H7 (cell line): ENCODE data around the gene LGR4. TPM values are rescaled to one million over a fixed set of nuclear protein-coding genes. Genes with fewer than 3 reads are reported as not detected.
"Not testable (repeated sequence)": the region's sequence is repeated elsewhere in the genome, so short reads cannot be mapped to it uniquely, and the experiment has no call there.

Source experiments
- DNase-seq: peaks from one replicate; pipeline ENCODE4 v3.0.0; 2012
- H3K27me3 ChIP-seq: 2 replicates; pipeline ENCODE4 v1.6.0; 2011; ENCODE audit warnings: mild to moderate bottlenecking, low read length; ENCODE audit not compliant: control insufficient read depth, insufficient read depth
- H3K36me3 ChIP-seq: replicated peaks from 2 replicates; pipeline ENCODE4 v1.5.1; 2011; ENCODE audit warnings: low read length; ENCODE audit not compliant: control insufficient read depth, insufficient read depth
- H3K4me3 ChIP-seq: 2 replicates; pipeline ENCODE4 v1.5.1; 2011; ENCODE audit warnings: low read depth, mild to moderate bottlenecking, control low read depth, low read length, moderate library complexity; ENCODE audit not compliant: insufficient read depth
- total RNA-seq: library from RNA; depleted of rRNA; stranded (reverse); fragments of >200 nt; shearing (Covaris generic); gene quantifications from 2 replicates; pipeline ENCODE4 v1.2.3, GENCODE V29; 2014; rRNA removed

The LGR4 gene
- total RNA-seq = 51.1 and 77.6 TPM in 2 replicates

GRCh38 chr11:27472398-27473016, at the start of gene LGR4:
Gene LGR4 (minus strand): TSS chr11:27472790. CDS start chr11:27472302, 488 bp downstream.
- Histone ChIP-seq H3K4me3 (peak within 1 kb of the TSS; percentile 89), H3K36me3 (no peaks in the 10 kb centered on the region; the same call in 1 of the 2 replicates), H3K27me3 (no peaks in the 10 kb centered on the region)
- DNase-seq = peak; percentile 91

- Histone ChIP-seq H3K36me3 (no peaks in the 10 kb centered on the region), H3K4me3 (no peak overlapping the region), H3K27me3 (no peaks in the 10 kb centered on the region)
- no peak for DNase-seq
Measured at GRCh38 chr11:27520226-27520625, 47.6 kb upstream of the LGR4 start.

GRCh38 chr11:27518518-27518917, 45.9 kb upstream of the LGR4 start:
- no peaks in the 10 kb centered on the region for H3K27me3 ChIP-seq
- DNase-seq = no peak
- H3K4me3 ChIP-seq = no peak overlapping the region
- no peaks in the 10 kb centered on the region for H3K36me3 ChIP-seq

- H3K27me3 ChIP-seq, H3K36me3 ChIP-seq, DNase-seq, H3K4me3 ChIP-seq: not testable (repeated sequence)
Measured at GRCh38 chr11:27517490-27517889, 44.9 kb upstream of the LGR4 start.

GRCh38 chr11:27514558-27514957, 42.0 kb upstream of the LGR4 start:
- no peaks in the 10 kb centered on the region for H3K36me3 ChIP-seq
- no peak overlapping the region for H3K4me3 ChIP-seq
- H3K27me3 ChIP-seq = no peaks in the 10 kb centered on the region
- no peak for DNase-seq

GRCh38 chr11:27514076-27514475, 41.5 kb upstream of the LGR4 start:
- no peak for DNase-seq
- H3K27me3 ChIP-seq = no peaks in the 10 kb centered on the region
- no peak overlapping the region for H3K4me3 ChIP-seq
- no peaks in the 10 kb centered on the region for H3K36me3 ChIP-seq

GRCh38 chr11:27513389-27513788, 40.8 kb upstream of the LGR4 start:
- Histone ChIP-seq H3K36me3 (no peaks in the 10 kb centered on the region), H3K27me3 (no peaks in the 10 kb centered on the region), H3K4me3 (no peak overlapping the region)
- DNase-seq = no peak

GRCh38 chr11:27512238-27512637, 39.6 kb upstream of the LGR4 start:
- Histone ChIP-seq H3K27me3 (no peaks in the 10 kb centered on the region), H3K4me3 (no peak overlapping the region), H3K36me3 (no peaks in the 10 kb centered on the region)
- no peak for DNase-seq

GRCh38 chr11:27509908-27510307, 37.3 kb upstream of the LGR4 start:
- no peak for DNase-seq
- H3K27me3 ChIP-seq = no peaks in the 10 kb centered on the region
- H3K4me3 ChIP-seq = no peak overlapping the region
- H3K36me3 ChIP-seq = no peaks in the 10 kb centered on the region

GRCh38 chr11:27507557-27508322, 35.1 kb upstream of the LGR4 start:
- Histone ChIP-seq H3K36me3 (0 out of 2 replicates have a peak, but pooled peaks cover 1% of the 10 kb centered on the region), H3K27me3 (no peaks in the 10 kb centered on the region), H3K4me3 (no peak overlapping the region)
- DNase-seq = no peak

GRCh38 chr11:27506200-27507182, 33.9 kb upstream of the LGR4 start, which contains the start of gene LIN7C:
Gene LIN7C (minus strand): TSS chr11:27506769. CDS start chr11:27506752, 17 bp downstream.
- DNase-seq = peak; percentile 95
- Histone ChIP-seq H3K27me3 (no peaks in the 10 kb centered on the region), H3K36me3 (0 out of 2 replicates have a peak, but pooled peaks cover 1% of the 10 kb centered on the region), H3K4me3 (peak within 1 kb of the TSS; percentile 95)

- Histone ChIP-seq H3K36me3 (0 out of 2 replicates have a peak, but pooled peaks cover 1% of the 10 kb centered on the region), H3K4me3 (peak overlapping the region; percentile 95), H3K27me3 (no peaks in the 10 kb centered on the region)
- peak; percentile 10 for DNase-seq
Measured at GRCh38 chr11:27505781-27506180, 33.2 kb upstream of the LGR4 start.

- Histone ChIP-seq H3K4me3 (no peak overlapping the region), H3K36me3 (0 out of 2 replicates have a peak, but pooled peaks cover 1% of the 10 kb centered on the region), H3K27me3 (no peaks in the 10 kb centered on the region)
- no peak for DNase-seq
Measured at GRCh38 chr11:27504205-27504604, 31.6 kb upstream of the LGR4 start.

- Histone ChIP-seq H3K36me3 (peaks cover 9% of the 10 kb centered on the region), H3K27me3 (no peaks in the 10 kb centered on the region), H3K4me3 (no peak overlapping the region)
- DNase-seq = no peak
Measured at GRCh38 chr11:27501100-27501499, 28.5 kb upstream of the LGR4 start.
